ENCODE data around the gene PPP3R2.

The PPP3R2 gene

DNA sequence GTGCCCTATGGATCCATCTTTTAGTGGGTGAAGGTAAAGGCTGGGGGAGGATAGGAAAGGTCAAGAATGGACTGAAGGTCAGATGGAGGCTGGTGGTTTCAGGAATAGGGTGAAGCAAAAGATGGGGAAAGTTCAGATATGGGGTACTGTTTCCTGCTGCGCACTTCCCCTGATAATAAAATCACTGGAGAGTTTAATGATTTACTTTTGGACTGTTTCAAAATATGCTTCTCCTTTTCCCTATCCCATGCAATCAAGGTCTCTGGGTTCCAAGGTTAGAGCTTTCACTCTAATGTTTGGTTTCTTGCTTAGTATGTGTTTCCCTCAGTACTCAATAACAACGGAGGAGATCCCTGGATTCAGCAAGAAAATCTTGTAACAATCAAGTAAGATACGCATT, 10.8 kb upstream of the PPP3R2 start:
- Histone ChIP-seq H3K4me3 (ENCODE audit: low read depth, low read length) (no peak overlapping the region), H3K9ac (no peak overlapping the region), H3K27me3 (ENCODE audit: control insufficient read depth, insufficient read depth, low read length) (no peaks in the 10 kb centered on the region), H3K9me3 (ENCODE audit: control insufficient read depth, low read length) (no peaks in the 10 kb centered on the region), H3K27ac (no peak overlapping the region), H3K36me3 (ENCODE audit: control insufficient read depth, insufficient read depth, low read length) (no peaks in the 10 kb centered on the region), H3K79me2 (no peaks in the 10 kb centered on the region), H3K4me2 (ENCODE audit: low read length) (no peak overlapping the region), H2AFZ (no peak overlapping the region), H3K4me1 (no peaks in the 10 kb centered on the region)
- TF ChIP-seq, protein P1, sequence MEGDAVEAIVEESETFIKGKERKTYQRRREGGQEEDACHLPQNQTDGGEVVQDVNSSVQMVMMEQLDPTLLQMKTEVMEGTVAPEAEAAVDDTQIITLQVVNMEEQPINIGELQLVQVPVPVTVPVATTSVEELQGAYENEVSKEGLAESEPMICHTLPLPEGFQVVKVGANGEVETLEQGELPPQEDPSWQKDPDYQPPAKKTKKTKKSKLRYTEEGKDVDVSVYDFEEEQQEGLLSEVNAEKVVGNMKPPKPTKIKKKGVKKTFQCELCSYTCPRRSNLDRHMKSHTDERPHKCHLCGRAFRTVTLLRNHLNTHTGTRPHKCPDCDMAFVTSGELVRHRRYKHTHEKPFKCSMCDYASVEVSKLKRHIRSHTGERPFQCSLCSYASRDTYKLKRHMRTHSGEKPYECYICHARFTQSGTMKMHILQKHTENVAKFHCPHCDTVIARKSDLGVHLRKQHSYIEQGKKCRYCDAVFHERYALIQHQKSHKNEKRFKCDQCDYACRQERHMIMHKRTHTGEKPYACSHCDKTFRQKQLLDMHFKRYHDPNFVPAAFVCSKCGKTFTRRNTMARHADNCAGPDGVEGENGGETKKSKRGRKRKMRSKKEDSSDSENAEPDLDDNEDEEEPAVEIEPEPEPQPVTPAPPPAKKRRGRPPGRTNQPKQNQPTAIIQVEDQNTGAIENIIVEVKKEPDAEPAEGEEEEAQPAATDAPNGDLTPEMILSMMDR (IDR thresholded peaks at IDR 0.05): no peak

DNA sequence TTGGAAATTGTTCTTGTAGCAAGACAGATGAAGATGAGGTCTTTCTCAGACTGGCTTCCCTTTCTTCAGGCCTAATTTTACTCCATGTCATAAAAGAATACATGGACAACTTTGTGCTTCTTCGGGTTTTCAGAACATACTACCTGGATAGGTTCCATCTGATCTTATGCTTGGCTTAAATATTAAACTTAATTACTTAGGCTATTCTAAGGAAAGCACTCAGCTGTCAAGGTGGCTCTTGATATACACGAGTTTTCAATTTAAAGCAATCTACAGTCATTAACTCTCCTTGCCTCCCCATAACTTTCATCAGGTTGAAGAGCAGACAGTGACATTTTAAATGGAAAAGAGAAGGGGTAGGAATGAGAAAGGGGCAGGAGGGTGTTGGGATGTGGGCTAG, 9.5 kb upstream of the PPP3R2 start:
- H3K9ac ChIP-seq: no peak overlapping the region
- no peak overlapping the region for H3K4me2 ChIP-seq (ENCODE audit: low read length)

DNA sequence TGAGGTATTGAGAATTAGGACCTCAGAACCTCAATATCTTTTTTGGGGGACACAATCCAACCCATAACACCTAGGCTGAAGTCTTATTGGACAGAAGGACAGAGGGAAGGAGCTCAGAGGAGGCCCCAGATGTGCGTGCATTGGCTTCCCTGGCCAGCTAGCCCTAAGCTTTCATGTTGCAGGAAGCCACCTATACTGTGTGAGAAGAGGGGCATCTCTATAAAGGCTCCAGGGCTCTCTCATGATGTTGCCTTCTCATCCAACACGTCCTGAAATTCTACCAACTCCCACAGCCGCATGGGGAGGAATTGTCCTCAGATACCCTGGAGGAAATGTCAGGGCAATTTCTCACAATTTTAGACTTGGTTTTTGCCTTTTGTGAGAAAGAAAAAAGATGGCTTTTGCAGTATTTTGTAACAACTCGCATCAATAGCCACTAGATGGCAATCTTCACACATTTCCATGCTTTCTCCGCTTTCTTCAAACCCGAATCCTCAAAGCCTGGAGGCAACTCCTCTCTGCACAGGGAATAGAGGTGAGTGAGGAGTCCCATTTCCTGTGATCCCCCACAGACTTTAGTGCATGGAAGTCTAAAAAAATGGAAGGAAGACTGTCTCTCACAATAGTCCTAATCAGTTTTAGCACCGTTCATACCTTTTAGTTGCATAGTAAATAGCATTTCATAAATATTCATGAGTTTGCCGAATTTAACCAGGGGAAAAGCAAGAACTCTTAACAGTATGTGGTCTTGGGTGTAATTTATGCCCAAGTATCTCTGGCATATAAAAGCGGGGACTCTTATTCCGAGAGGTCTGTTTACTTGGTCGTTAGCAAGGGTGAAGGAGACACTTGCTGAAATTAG, 7.4 kb upstream of the PPP3R2 start:
- TF ChIP-seq, protein P1 (IDR thresholded peaks at IDR 0.05): peak; percentile 26
- Histone ChIP-seq H3K4me3 (ENCODE audit: low read depth, low read length) (no peak overlapping the region), H3K9ac (no peak overlapping the region), H3K27me3 (ENCODE audit: control insufficient read depth, insufficient read depth, low read length) (no peaks in the 10 kb centered on the region), H3K4me2 (ENCODE audit: low read length) (no peak overlapping the region), H2AFZ (no peak overlapping the region), H3K79me2 (no peaks in the 10 kb centered on the region), H3K9me3 (ENCODE audit: control insufficient read depth, low read length) (no peaks in the 10 kb centered on the region), H3K36me3 (ENCODE audit: control insufficient read depth, insufficient read depth, low read length) (no peaks in the 10 kb centered on the region), H3K27ac (no peak overlapping the region), H3K4me1 (no peaks in the 10 kb centered on the region)

More for the DNA sequence above, 9.5 kb upstream of the PPP3R2 start:
- Histone ChIP-seq H3K27ac (no peak overlapping the region), H3K36me3 (ENCODE audit: control insufficient read depth, insufficient read depth, low read length) (no peaks in the 10 kb centered on the region), H3K79me2 (no peaks in the 10 kb centered on the region), H3K4me1 (no peaks in the 10 kb centered on the region), H3K9me3 (ENCODE audit: control insufficient read depth, low read length) (no peaks in the 10 kb centered on the region), H3K27me3 (ENCODE audit: control insufficient read depth, insufficient read depth, low read length) (no peaks in the 10 kb centered on the region), H3K4me3 (ENCODE audit: low read depth, low read length) (no peak overlapping the region), H2AFZ (no peak overlapping the region)
- TF ChIP-seq, protein P1 (IDR thresholded peaks at IDR 0.05): no peak

DNA sequence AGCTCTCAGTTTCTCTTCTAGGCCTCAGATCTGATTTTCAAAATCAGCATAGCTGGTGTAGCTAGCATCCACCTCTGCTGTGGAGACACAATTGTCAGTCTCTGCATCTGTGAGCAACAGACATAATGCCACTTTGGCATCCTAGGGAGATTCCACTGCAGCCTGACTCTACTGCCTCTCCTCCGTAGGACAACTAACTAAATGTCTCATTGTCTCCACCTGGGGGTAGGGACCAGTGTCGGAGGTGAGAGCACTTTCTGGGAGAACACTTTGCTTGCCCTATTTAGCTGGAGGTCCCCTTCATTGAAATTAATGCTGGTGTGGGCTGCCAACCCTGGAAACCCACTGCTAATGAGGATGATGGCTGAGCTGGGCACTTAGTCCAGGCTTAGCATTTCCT, 1.4 kb downstream of the PPP3R2 start:
- no peak overlapping the region for H3K4me2 ChIP-seq (ENCODE audit: low read length)
- no peak overlapping the region for H3K4me3 ChIP-seq (ENCODE audit: low read depth, low read length)
- H3K9ac ChIP-seq: no peak overlapping the region
- H2AFZ ChIP-seq: no peak overlapping the region
- no peaks in the 10 kb centered on the region for H3K79me2 ChIP-seq
- no peaks in the 10 kb centered on the region for H3K9me3 ChIP-seq (ENCODE audit: control insufficient read depth, low read length)
- no peak overlapping the region for H3K27ac ChIP-seq
- H3K4me1 ChIP-seq: no peaks in the 10 kb centered on the region
- H3K36me3 ChIP-seq (ENCODE audit: control insufficient read depth, insufficient read depth, low read length): no peaks in the 10 kb centered on the region
- TF ChIP-seq, protein P1 (IDR thresholded peaks at IDR 0.05): no peak
- no peaks in the 10 kb centered on the region for H3K27me3 ChIP-seq (ENCODE audit: control insufficient read depth, insufficient read depth, low read length)

GRCh38 chr9:101592788-101593187, 2.0 kb downstream of the PPP3R2 start:
- Histone ChIP-seq H3K36me3 (ENCODE audit: control insufficient read depth, insufficient read depth, low read length) (no peaks in the 10 kb centered on the region), H3K4me1 (no peaks in the 10 kb centered on the region), H3K4me2 (ENCODE audit: low read length) (no peak overlapping the region), H3K4me3 (ENCODE audit: low read depth, low read length) (no peak overlapping the region), H3K27ac (no peak overlapping the region), H3K79me2 (no peaks in the 10 kb centered on the region), H3K9ac (no peak overlapping the region), H3K27me3 (ENCODE audit: control insufficient read depth, insufficient read depth, low read length) (no peaks in the 10 kb centered on the region), H3K9me3 (ENCODE audit: control insufficient read depth, low read length) (no peaks in the 10 kb centered on the region), H2AFZ (no peak overlapping the region)
- TF ChIP-seq, protein P1 (IDR thresholded peaks at IDR 0.05): no peak

All from parathyroid adenoma (tissue), 2 donors.